T-cell (primary cell): Measurements from ENCODE around the gene RBM28. TPM values are rescaled to one million over a fixed set of nuclear protein-coding genes. Genes with fewer than 3 reads are reported as not detected.

Experiments used
- ATAC-seq, 4 experiments: fragments of 200-7000 bp in 3 of 4; fragments of 150-1000 bp in 1 of 4; cut with Tn5 transposase; replicated peaks in 1 of 4; 1 replicate in 3 of 4; 2 replicates in 1 of 4; pipeline ENCODE4 v1.10.0; 2021; ENCODE audit warnings: moderate library complexity in 3 of 4, mild to moderate bottlenecking in 2 of 4, moderate number of reproducible peaks in 1 of 4
- CTCF ChIA-PET, 2 donors: fragments of 300-600 bp; sonication (Branson Sonifier 250); formaldehyde crosslinking; loops; one replicate each; lab custom pipeline; 2022; ENCODE audit warnings: antibody characterized with exemption in 2 of 2; lab: Charles Lee
- POLR2A ChIA-PET, 2 donors: fragments of 300-600 bp; sonication (Branson Sonifier 250); formaldehyde crosslinking; loops; one replicate each; lab custom pipeline; 2022; ENCODE audit warnings: antibody characterized with exemption in 2 of 2; lab: Charles Lee
- DNase-seq, 35 experiments: peaks; one replicate each; pipeline versions ENCODE4 v3.0.0 to v3.0.0-alpha.2; 2013 to 2023
- H3K27ac ChIP-seq: one replicate; pipeline ENCODE4 v1.5.1; 2013; ENCODE audit warnings: low read length
- H3K27me3 ChIP-seq, 2 experiments: replicated peaks in 1 of 2; 1 replicate in 1 of 2; 2 replicates in 1 of 2; pipeline versions ENCODE4 v1.6.1 to v1.7.0; 2013; ENCODE audit warnings: low read length in 1 of 2, mixed read lengths in 1 of 2; ENCODE audit not compliant: control insufficient read depth in 2 of 2, insufficient read depth in 2 of 2; ENCODE audit errors: extremely low read depth in 1 of 2
- H3K36me3 ChIP-seq, 2 donors: 1 replicate in 1 of 2; 2 replicates in 1 of 2; pipeline versions ENCODE4 v1.6.1 to v1.7.0; 2013; ENCODE audit warnings: low read length in 1 of 2; ENCODE audit not compliant: control insufficient read depth in 2 of 2, insufficient read depth in 1 of 2; ENCODE audit errors: extremely low read depth in 1 of 2
- H3K4me1 ChIP-seq, 2 experiments: 1 replicate in 1 of 2; 2 replicates in 1 of 2; pipeline versions ENCODE4 v1.6.1 to v1.7.0; 2013; ENCODE audit warnings: low read length in 2 of 2, mixed read lengths in 1 of 2; ENCODE audit not compliant: insufficient read depth in 2 of 2, control insufficient read depth in 1 of 2; ENCODE audit errors: extremely low read depth in 1 of 2
- H3K4me3 ChIP-seq, 2 donors: 1 replicate in 1 of 2; 2 replicates in 1 of 2; pipeline versions ENCODE4 v1.5.1 to v1.7.0; 2013; ENCODE audit warnings: mild to moderate bottlenecking in 2 of 2, low read length in 1 of 2, moderate library complexity in 1 of 2; ENCODE audit not compliant: control insufficient read depth in 1 of 2; ENCODE audit errors: extremely low read depth in 1 of 2
- H3K9me3 ChIP-seq: 2 replicates; pipeline ENCODE4 v1.7.0; 2013
- H3K27ac Mint-ChIP-seq, 2 donors: one replicate each; pipeline ENCODE4 v1.8.0; 2020 to 2021; ENCODE audit warnings: mild to moderate bottlenecking in 2 of 2, mixed read lengths in 2 of 2
- H3K27me3 Mint-ChIP-seq, 2 donors: one replicate each; pipeline ENCODE4 v1.8.0; 2021 to 2022; ENCODE audit warnings: mixed read lengths in 2 of 2
- H3K36me3 Mint-ChIP-seq: one replicate; pipeline ENCODE4 v1.8.0; 2021; ENCODE audit warnings: mixed read lengths
- H3K4me1 Mint-ChIP-seq, 3 donors: one replicate each; pipeline ENCODE4 v1.8.0; 2020 to 2022; ENCODE audit warnings: mixed read lengths in 3 of 3, mild to moderate bottlenecking in 1 of 3
- H3K4me3 Mint-ChIP-seq, 3 donors: one replicate each; pipeline ENCODE4 v1.8.0; 2020 to 2022; ENCODE audit warnings: mild to moderate bottlenecking in 3 of 3, mixed read lengths in 3 of 3, moderate library complexity in 3 of 3
- H3K9me3 Mint-ChIP-seq, 3 donors: one replicate each; pipeline ENCODE4 v1.8.0; 2020 to 2022; ENCODE audit warnings: mixed read lengths in 3 of 3
- WGBS: methylation state at CpG from one replicate; pipeline ENCODE4 v1.1.5; 2013; ENCODE audit warnings: missing lambda C conversion rate; ENCODE audit not compliant: insufficient coverage; 5-methylcytosine and 5-hydroxymethylcytosine counted together
- total RNA-seq, 35 experiments: library from RNA in 6 of 35; stranded (reverse) in 6 of 35; fragments of 120-200 nt in 1 of 35; gene quantifications; one replicate each; pipeline versions ENCODE4 v1.2.1 to v1.2.4 and lab custom pipeline; 2013 to 2026

Gene RBM28
- total RNA-seq, result 10 to 100 TPM; 27.3 to 54.3 (median 41.9) TPM
- 26.8 TPM for total RNA-seq (2013)
- 28.6 to 188 (median 68.3) reads per million in 29 experiments for total RNA-seq (lab: John Stamatoyannopoulos, UW)

GRCh38 chr7:128343554-128344430, at the start of gene RBM28:
TSS of gene RBM28 (minus strand) at chr7:128343908. CDS start at chr7:128343793, 115 bp downstream.
- ChIA-PET POLR2A (interaction anchor here (0.5 to 0.7 kb wide), 5 partner anchors 15 to 1850 kb away, joined by 3 to 7 read pairs (median 3); no protein-coding TSS in a partner anchor), CTCF (interaction anchor here (0.6 to 1.7 kb wide), 9 partner anchors 15 to 636 kb away, joined by 3 to 11 read pairs (median 4); no protein-coding TSS in a partner anchor)
- H3K36me3 Mint-ChIP-seq, result peaks cover 12% of the 10 kb centered on the region
- H3K9me3 Mint-ChIP-seq, result no peaks in the 10 kb centered on the region
- WGBS, result 12% methylated on average over 31 of the region's 49 CpGs
- Histone ChIP-seq H3K27ac (peak within 1 kb of the TSS; percentile 52), H3K9me3 (no peaks in the 10 kb centered on the region), H3K4me1 (peaks cover 13 to 17% of the 10 kb centered on the region in 2 experiments), H3K27me3 (peaks cover 0 to 5% of the 10 kb centered on the region in 2 experiments), H3K36me3 (peaks cover 0 to 10% of the 10 kb centered on the region in 2 donors), H3K4me3 (peak within 1 kb of the TSS; percentile 69 to 91)
- ATAC-seq (peak; percentile 94 to 98 (median 96)), DNase-seq (peak; percentile 71 to 92 (median 81))
- peak within 1 kb of the TSS; percentile 89 for H3K27ac Mint-ChIP-seq
- peaks cover 22 to 32% (median 30%) of the 10 kb centered on the region in 3 donors for H3K4me1 Mint-ChIP-seq
- peak within 1 kb of the TSS; percentile 92 to 95 (median 94) for H3K4me3 Mint-ChIP-seq
- peaks cover 3 to 10% of the 10 kb centered on the region in 2 donors for H3K27me3 Mint-ChIP-seq

DNA sequence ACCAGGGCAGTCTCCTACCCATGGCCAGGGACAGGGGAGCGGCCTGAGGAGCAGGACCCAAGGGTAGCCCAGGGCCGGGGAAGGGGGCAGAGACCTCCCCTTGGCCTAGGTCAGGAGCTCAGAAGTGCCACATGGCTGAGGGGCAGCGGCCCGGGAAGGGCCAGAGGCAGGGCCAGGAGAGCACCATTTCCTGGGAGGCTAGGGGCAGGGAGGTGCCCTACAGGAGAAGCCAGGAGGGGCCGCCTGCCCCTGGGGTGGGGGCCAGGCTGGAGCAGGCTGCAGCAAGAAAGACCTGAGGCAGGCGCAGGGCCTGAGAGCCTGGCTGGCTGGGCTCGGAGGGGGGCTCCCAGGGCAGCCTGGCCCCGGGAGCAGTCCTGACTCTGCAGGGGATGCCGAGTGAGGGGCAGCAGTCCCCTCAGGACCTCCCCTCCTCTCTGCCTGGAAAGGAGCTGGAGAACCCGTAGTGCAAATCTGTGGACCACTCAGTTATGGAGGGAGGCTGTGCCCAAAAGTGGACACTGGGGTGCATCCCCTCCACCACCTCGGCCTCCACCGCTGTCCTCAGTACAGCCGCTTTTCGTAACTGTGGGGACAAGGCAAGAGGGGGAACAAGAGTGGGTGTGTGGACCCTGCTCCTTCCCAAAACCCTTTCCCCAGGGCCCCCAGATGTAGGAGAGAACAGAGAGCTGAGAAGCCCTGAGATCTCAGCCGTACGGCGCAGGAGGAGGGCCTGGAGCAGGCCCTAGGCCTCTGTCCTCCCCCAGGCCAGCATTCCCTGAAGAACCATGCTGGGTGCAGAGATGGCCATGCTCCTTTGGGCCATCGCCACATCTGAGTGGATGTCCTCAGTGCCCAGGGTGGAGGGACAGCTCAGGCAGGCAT, 49.0 kb upstream of the RBM28 start:
- CTCF ChIA-PET, result no interaction called here
- no peak overlapping the region for H3K4me3 Mint-ChIP-seq

DNA sequence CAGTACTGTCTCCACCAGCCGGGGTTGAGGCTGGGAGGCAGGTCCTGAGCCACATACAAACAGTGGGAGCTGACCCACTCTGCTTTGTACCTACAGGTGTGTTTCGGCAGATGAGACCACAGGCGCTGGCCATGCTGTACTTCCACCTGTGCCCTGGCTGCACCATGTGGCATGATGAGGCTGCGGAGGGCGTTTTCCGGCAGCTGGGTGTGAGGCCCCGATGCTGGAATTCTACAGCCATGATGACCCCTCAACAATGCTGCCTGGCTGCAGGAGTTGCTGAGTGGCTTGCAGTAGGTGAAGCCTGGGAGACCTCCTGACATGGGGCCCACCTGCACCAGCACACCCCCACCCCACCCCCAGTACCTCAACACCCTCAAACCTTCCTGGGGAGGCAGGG, 48.1 kb upstream of the RBM28 start:
- H3K36me3 ChIP-seq, result peaks cover 8 to 45% of the 10 kb centered on the region in 2 donors
- no peak overlapping the region for H3K27ac ChIP-seq
- ATAC-seq (no peak), DNase-seq (no peak)
- peaks cover 0 to 5% of the 10 kb centered on the region in 2 donors for H3K27me3 Mint-ChIP-seq
- WGBS, result 93% methylated on average over 4 of the region's 7 CpGs
- peaks cover 0 to 16% of the 10 kb centered on the region in 2 experiments for H3K27me3 ChIP-seq
- no peaks in the 10 kb centered on the region for H3K9me3 ChIP-seq
- H3K9me3 Mint-ChIP-seq, result no peaks in the 10 kb centered on the region
- no peak overlapping the region for H3K4me3 ChIP-seq
- H3K36me3 Mint-ChIP-seq, result peaks cover 12% of the 10 kb centered on the region
- H3K4me1 ChIP-seq, result peaks cover 0 to 8% of the 10 kb centered on the region in 2 experiments
- no peak overlapping the region for H3K27ac Mint-ChIP-seq
- no peak overlapping the region for H3K4me3 Mint-ChIP-seq
- peaks cover 0 to 6% (median 0%) of the 10 kb centered on the region in 3 donors for H3K4me1 Mint-ChIP-seq
- ChIA-PET POLR2A (no interaction called here), CTCF (no interaction called here)

More for the DNA sequence above, 49.0 kb upstream of the RBM28 start:
- Histone ChIP-seq H3K4me1 (peaks cover 0 to 4% of the 10 kb centered on the region in 2 experiments), H3K27me3 (peaks cover 0 to 11% of the 10 kb centered on the region in 2 experiments), H3K9me3 (no peaks in the 10 kb centered on the region), H3K4me3 (no peak overlapping the region), H3K36me3 (peaks cover 8 to 53% of the 10 kb centered on the region in 2 donors), H3K27ac (no peak overlapping the region)
- POLR2A ChIA-PET, result no interaction called here
- H3K9me3 Mint-ChIP-seq, result no peaks in the 10 kb centered on the region
- H3K36me3 Mint-ChIP-seq, result peaks cover 21% of the 10 kb centered on the region
- peaks cover 0 to 5% of the 10 kb centered on the region in 2 donors for H3K27me3 Mint-ChIP-seq
- no peak for DNase-seq
- no peak overlapping the region for H3K27ac Mint-ChIP-seq
- peaks cover 0 to 4% (median 0%) of the 10 kb centered on the region in 3 donors for H3K4me1 Mint-ChIP-seq
- 97% methylated on average over 11 of the region's 18 CpGs for WGBS
- no peak for ATAC-seq

DNA sequence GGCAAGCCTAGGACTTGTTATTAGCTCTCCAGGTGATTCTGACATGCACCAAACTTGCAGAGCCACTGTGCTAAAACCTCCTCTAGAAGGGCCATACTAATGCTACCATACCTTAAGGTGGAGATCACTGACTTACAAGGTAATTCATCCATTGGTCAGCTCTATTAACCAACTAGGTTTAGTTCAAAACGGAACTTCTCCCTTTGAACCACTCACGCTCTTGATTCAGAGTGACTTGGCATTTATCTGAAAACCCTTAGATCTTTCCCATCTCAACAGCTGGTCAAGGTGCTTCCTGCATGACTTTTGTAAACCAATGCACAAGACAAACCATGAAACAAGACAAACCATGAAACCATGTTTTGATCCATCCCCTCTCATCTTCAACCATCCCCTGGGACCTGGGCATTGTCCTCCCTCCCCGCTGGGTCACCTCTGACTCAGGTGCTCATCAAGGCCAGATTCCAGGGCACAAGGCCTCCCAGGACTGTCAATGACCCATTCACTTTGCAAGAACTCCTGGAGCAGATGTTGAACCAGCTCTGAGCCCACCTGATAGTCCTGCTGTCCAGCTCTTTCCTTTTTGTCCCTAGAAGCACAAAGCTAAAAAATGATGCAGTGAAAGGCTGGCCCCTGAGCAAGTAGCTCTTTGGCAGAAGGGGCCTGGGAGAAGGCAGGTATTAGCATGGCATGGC, 47.3 kb upstream of the RBM28 start:
- Histone ChIP-seq H3K27ac (no peak overlapping the region), H3K27me3 (peaks cover 0 to 16% of the 10 kb centered on the region in 2 experiments), H3K9me3 (no peaks in the 10 kb centered on the region), H3K36me3 (peaks cover 8 to 37% of the 10 kb centered on the region in 2 donors), H3K4me1 (peaks cover 0 to 8% of the 10 kb centered on the region in 2 experiments), H3K4me3 (no peak overlapping the region)
- Mint-ChIP-seq H3K36me3 (peaks cover 6% of the 10 kb centered on the region), H3K27me3 (peaks cover 0 to 5% of the 10 kb centered on the region in 2 donors), H3K27ac (no peak overlapping the region), H3K4me1 (peaks cover 0 to 6% (median 0%) of the 10 kb centered on the region in 3 donors), H3K9me3 (no peaks in the 10 kb centered on the region), H3K4me3 (no peak overlapping the region)
- ChIA-PET CTCF (interaction anchor here in 1 of 2 donors (0.6 to 0.7 kb wide), 2 partner anchors 44 to 683 kb away, joined by 3 read pairs; no protein-coding TSS in a partner anchor), POLR2A (no interaction called here)
- ATAC-seq (no peak), DNase-seq (no peak)
- 54% methylated on average over 3 of the region's 3 CpGs for WGBS

GRCh38 chr7:128389618-128390329, 46.1 kb upstream of the RBM28 start:
- Mint-ChIP-seq H3K36me3 (peaks cover 6% of the 10 kb centered on the region), H3K9me3 (no peaks in the 10 kb centered on the region), H3K4me1 (peaks cover 0 to 6% (median 0%) of the 10 kb centered on the region in 3 donors), H3K27me3 (peaks cover 0 to 5% of the 10 kb centered on the region in 2 donors), H3K27ac (no peak overlapping the region), H3K4me3 (no peak overlapping the region)
- ChIA-PET CTCF (interaction anchor here (0.5 to 1.6 kb wide), 5 partner anchors 12 to 61 kb away, joined by 3 to 10 read pairs (median 6); no protein-coding TSS in a partner anchor), POLR2A (no interaction called here)
- Histone ChIP-seq H3K27me3 (peaks cover 0 to 16% of the 10 kb centered on the region in 2 experiments), H3K36me3 (peaks cover 8 to 24% of the 10 kb centered on the region in 2 donors), H3K9me3 (no peaks in the 10 kb centered on the region), H3K4me3 (no peak overlapping the region), H3K4me1 (peaks cover 0 to 8% of the 10 kb centered on the region in 2 experiments), H3K27ac (no peak overlapping the region)
- WGBS, result 79% methylated on average over 8 of the region's 9 CpGs
- no peak for ATAC-seq
- DNase-seq, result no peak
